ENCODE measurements around the gene VPS45. TPM values are rescaled to one million over a fixed set of nuclear protein-coding genes. Genes with fewer than 3 reads are reported as not detected.

VPS45 gene
- total and polyA plus RNA-seq, 2 of the 13 experiments (the other 11 are each of a cell fraction or from before 2014, with no cell fraction given): 15.2 to 25.2 TPM

DNA sequence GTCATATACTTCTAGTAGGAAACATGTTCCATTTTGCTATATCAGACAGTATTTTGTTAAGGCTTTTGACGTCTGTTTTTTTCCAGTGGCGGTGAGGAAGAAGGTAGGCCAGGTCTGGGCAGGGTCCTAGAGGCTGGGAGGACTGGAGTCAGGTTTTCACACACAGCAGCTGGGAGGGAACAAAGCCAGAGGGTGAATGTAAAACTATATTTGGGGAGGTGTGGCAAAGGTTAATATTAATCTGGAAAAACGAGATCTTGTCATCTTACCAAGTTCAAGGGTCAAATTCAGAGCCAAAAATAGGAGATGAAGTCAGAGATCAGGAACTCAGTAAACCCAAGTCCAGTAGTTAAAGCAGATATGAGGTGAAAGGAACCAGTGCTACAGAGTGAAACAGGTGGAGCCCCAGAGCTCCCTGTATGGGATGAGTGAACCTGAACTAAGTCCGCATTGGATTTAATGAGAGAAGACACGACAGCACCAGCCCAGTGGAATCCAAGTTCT lies 46.3 kb upstream of the VPS45 start (continued):
- TF ChIP-seq NR1H2 (CRISPR knock-in tag; IDR thresholded peaks at IDR 0.05; ENCODE audit: borderline replicate concordance, low read depth) (no peak), CCAR2 (optimal IDR thresholded peaks at IDR 0.05; ENCODE audit: low read depth, low read length) (no peak), GABPA (IDR thresholded peaks at IDR 0.05; ENCODE audit: low read depth, low read length) (no peak), GABPA (CRISPR knock-in tag; IDR thresholded peaks at IDR 0.05; ENCODE audit: low read depth) (peak; percentile 35; the same call in 1 of the 2 replicates), TBX2 (CRISPR knock-in tag; IDR thresholded peaks at IDR 0.05; ENCODE audit: borderline replicate concordance) (peak; percentile 71; the same call in 1 of the 2 replicates), SOX13 (IDR thresholded peaks at IDR 0.05) (no peak), SOX13 (CRISPR knock-in tag; conservative IDR thresholded peaks at IDR 0.05 in 1 of 2, IDR thresholded peaks at IDR 0.05 in 1 of 2) (peak in 1 of 2 experiments; percentile 72; a peak in 2 of 4 replicates), BRD4 (CRISPR knock-in tag; IDR thresholded peaks at IDR 0.05) (no peak), SATB2 (CRISPR knock-in tag; IDR thresholded peaks at IDR 0.05) (no peak), FOXC1 (CRISPR knock-in tag; IDR thresholded peaks at IDR 0.05; ENCODE audit: borderline replicate concordance) (no peak), ZNF615 (CRISPR knock-in tag; IDR thresholded peaks at IDR 0.05; ENCODE audit: borderline replicate concordance) (no peak), ZNF296 (CRISPR knock-in tag; conservative IDR thresholded peaks at IDR 0.05) (no peak), ZFY (CRISPR knock-in tag; IDR thresholded peaks at IDR 0.05) (peak; percentile 46), GLI4 (CRISPR knock-in tag; IDR thresholded peaks at IDR 0.05; ENCODE audit: borderline replicate concordance) (0 out of 2 replicates have a peak, but pooled peaks have one; percentile 29), ZNF652 (CRISPR knock-in tag; IDR thresholded peaks at IDR 0.05; ENCODE audit: borderline replicate concordance, low read depth) (peak; percentile 39; the same call in 1 of the 2 replicates), SKI (IDR thresholded peaks at IDR 0.05; ENCODE audit: partially characterized antibody) (peak; percentile 84), CC2D1A (CRISPR knock-in tag; IDR thresholded peaks at IDR 0.05) (no peak), PRMT3 (CRISPR knock-in tag; IDR thresholded peaks at IDR 0.05; ENCODE audit: borderline replicate concordance, low read depth) (no peak)
- TF ChIP-seq, protein P1, sequence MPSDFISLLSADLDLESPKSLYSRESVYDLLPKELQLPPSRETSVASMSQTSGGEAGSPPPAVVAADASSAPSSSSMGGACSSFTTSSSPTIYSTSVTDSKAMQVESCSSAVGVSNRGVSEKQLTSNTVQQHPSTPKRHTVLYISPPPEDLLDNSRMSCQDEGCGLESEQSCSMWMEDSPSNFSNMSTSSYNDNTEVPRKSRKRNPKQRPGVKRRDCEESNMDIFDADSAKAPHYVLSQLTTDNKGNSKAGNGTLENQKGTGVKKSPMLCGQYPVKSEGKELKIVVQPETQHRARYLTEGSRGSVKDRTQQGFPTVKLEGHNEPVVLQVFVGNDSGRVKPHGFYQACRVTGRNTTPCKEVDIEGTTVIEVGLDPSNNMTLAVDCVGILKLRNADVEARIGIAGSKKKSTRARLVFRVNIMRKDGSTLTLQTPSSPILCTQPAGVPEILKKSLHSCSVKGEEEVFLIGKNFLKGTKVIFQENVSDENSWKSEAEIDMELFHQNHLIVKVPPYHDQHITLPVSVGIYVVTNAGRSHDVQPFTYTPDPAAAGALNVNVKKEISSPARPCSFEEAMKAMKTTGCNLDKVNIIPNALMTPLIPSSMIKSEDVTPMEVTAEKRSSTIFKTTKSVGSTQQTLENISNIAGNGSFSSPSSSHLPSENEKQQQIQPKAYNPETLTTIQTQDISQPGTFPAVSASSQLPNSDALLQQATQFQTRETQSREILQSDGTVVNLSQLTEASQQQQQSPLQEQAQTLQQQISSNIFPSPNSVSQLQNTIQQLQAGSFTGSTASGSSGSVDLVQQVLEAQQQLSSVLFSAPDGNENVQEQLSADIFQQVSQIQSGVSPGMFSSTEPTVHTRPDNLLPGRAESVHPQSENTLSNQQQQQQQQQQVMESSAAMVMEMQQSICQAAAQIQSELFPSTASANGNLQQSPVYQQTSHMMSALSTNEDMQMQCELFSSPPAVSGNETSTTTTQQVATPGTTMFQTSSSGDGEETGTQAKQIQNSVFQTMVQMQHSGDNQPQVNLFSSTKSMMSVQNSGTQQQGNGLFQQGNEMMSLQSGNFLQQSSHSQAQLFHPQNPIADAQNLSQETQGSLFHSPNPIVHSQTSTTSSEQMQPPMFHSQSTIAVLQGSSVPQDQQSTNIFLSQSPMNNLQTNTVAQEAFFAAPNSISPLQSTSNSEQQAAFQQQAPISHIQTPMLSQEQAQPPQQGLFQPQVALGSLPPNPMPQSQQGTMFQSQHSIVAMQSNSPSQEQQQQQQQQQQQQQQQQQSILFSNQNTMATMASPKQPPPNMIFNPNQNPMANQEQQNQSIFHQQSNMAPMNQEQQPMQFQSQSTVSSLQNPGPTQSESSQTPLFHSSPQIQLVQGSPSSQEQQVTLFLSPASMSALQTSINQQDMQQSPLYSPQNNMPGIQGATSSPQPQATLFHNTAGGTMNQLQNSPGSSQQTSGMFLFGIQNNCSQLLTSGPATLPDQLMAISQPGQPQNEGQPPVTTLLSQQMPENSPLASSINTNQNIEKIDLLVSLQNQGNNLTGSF (CRISPR knock-in tag; IDR thresholded peaks at IDR 0.05): no peak
- TF ChIP-seq, protein P2, sequence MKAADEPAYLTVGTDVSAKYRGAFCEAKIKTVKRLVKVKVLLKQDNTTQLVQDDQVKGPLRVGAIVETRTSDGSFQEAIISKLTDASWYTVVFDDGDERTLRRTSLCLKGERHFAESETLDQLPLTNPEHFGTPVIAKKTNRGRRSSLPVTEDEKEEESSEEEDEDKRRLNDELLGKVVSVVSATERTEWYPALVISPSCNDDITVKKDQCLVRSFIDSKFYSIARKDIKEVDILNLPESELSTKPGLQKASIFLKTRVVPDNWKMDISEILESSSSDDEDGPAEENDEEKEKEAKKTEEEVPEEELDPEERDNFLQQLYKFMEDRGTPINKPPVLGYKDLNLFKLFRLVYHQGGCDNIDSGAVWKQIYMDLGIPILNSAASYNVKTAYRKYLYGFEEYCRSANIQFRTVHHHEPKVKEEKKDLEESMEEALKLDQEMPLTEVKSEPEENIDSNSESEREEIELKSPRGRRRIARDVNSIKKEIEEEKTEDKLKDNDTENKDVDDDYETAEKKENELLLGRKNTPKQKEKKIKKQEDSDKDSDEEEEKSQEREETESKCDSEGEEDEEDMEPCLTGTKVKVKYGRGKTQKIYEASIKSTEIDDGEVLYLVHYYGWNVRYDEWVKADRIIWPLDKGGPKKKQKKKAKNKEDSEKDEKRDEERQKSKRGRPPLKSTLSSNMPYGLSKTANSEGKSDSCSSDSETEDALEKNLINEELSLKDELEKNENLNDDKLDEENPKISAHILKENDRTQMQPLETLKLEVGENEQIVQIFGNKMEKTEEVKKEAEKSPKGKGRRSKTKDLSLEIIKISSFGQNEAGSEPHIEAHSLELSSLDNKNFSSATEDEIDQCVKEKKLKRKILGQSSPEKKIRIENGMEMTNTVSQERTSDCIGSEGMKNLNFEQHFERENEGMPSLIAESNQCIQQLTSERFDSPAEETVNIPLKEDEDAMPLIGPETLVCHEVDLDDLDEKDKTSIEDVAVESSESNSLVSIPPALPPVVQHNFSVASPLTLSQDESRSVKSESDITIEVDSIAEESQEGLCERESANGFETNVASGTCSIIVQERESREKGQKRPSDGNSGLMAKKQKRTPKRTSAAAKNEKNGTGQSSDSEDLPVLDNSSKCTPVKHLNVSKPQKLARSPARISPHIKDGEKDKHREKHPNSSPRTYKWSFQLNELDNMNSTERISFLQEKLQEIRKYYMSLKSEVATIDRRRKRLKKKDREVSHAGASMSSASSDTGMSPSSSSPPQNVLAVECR (CRISPR knock-in tag; IDR thresholded peaks at IDR 0.05; ENCODE audit: borderline replicate concordance): 0 out of 2 replicates have a peak, but pooled peaks have one; percentile 47

Data from HepG2 (cell line).